AG08396 (cell line): ENCODE results near the gene DNM3.
"Not testable (repeated sequence)": the region's sequence is repeated elsewhere in the genome, so short reads cannot be mapped to it uniquely, and the experiment has no call there.

Experiments used
- DNase-seq: peaks from one replicate; pipeline ENCODE4 v3.0.0; 2012; ENCODE audit warnings: low spot score, mixed read lengths

The DNM3 gene

DNA sequence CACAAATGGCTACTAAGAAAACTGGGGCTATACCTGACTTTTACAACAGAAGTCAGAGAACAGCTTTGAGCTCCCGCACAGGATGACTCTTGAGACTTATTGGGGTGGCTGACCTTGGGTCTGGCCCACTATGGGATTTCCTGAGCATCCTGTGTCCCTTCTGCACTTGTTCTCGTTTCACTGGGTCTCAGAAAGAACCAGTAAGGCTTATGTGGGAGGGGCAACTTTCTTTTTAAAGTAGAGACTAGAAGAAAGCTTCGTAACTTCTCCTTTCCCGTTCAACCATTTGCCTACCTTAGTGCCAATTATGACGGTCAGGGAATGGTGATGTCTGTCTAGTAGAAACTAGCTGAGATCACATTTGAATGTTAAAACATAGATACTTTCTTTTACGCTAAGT is 519.7 kb downstream of the DNM3 start:
- DNase-seq = no peak

GRCh38 chr1:172363852-172364251 is 522.6 kb downstream of the DNM3 start:
- DNase-seq = no peak

GRCh38 chr1:172371646-172372045 is 530.3 kb downstream of the DNM3 start:
- DNase-seq = not testable (repeated sequence)

DNA sequence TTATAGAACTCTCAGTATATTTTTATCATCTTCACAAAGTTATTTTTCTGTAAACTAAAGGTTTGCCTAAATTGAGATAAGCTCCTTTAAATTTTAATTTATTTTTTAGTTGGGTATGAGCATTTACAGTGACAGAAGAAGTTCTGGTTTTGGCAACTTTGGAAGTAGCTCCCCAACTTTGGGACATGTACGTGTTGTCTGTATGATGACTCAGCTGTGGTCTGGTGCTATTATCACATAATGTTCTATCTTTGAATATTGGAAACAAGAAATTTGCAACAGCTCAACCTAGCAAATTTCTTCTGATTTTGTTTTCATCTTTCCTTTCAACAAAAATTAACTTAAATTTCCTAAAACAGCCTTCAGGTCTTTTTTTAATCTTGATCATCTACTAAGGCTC is 532.6 kb downstream of the DNM3 start:
- no peak for DNase-seq

DNA sequence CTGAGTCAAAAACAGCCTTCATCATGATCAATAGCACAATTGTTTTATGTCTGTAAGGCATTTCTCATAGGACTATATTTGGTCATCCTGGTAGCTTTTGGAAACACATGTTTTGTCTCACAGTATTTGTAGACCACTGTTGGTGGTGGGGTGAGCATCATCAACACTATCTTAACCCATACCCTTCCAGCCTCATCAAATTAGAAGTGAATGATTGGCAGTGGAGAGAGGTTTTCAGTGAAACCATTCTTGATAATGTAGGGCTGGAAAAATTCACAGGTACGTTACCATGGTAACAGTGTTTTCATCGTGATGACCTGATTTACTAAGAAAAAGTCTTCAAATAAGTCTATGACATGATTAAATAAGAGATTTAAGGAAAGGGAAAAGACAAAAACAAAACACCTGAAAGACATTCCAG is 533.9 kb downstream of the DNM3 start:
- no peak for DNase-seq

DNA sequence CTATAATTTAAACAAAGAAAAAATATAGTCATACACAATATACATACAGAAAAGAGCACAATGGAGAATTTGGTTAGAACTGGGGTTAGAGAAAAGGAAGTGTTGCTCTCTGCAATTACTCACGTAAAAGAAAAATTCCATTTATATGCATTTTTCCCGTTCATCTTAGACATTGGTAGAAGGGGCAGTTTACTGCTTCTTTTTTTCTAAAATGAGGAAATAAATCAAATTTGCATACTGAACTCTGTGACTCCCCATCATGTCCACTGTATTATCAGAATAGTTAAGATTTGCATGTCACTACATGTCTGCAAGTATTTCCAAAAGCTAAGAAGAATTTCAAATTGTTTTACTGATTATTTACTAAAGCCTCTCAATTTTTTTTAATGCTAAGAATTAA is 535.1 kb downstream of the DNM3 start:
- DNase-seq = no peak

- DNase-seq = no peak
Observed at GRCh38 chr1:172377565-172377964, 536.3 kb downstream of the DNM3 start.

DNA sequence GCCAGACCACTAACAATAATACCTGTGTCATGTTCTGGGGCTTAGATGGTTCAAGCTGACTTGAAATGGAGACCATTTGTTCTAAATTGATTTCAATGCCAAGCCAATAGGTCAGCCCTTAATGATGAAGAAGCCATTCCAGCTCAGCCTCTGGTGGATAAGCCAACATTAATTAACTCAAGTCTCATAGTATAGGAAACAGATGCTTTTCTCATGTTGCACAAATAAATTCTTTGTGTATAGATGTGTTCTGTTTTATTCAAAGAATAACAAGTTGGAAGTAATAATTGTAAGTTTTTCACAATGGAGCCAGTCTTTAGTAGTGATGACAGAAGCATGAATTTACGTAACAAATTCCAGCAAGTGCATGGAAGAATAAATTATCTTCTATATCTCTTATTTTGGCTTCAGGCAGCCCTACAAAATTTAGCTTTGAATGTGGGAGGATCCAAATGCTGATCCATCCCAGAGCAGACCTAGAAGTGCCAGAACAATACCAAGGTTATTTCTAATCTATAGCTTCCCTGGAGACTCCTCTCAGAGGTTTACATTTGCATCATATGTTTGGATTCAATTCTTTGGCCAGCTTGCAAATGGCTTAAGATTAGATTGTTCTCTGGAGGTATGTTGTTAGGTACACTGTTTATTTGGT is 536.9 kb downstream of the DNM3 start:
- no peak for DNase-seq

DNA sequence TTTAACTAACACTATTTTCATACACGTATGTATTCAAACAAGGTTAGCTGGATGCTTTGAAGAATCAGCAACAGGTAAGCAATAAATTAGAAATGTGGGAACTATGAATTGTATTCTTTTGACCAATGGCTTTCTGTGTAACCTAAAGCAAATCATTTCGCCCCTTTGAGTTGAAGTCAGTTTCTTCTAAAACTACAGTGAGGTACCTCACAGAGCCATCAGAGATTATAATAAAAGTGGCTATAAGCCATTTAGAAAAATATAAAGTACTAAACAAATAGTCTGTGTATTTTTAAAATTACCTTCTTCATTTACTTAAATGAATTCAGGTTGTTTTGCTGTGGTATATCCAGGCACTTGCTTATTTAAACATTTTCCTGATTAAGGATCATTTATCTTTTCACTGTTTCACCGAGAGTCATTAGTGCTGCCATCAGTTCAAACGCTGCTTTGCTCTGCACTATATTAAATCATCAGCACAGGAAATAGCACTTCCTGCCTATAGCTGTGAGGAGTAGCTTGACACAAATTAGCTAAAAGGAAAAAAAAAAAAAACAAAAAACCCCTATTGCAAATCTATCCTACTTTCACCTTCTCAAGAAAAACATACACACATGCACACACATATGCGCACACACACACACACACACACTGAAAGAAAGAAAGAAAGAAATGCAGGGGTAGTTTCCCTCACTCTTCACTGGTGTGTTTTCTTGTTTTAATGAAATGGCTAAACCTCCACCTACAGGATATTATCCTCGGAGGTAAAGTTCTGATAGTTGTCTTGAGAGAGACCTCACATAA is 539.3 kb downstream of the DNM3 start:
- no peak for DNase-seq

DNA sequence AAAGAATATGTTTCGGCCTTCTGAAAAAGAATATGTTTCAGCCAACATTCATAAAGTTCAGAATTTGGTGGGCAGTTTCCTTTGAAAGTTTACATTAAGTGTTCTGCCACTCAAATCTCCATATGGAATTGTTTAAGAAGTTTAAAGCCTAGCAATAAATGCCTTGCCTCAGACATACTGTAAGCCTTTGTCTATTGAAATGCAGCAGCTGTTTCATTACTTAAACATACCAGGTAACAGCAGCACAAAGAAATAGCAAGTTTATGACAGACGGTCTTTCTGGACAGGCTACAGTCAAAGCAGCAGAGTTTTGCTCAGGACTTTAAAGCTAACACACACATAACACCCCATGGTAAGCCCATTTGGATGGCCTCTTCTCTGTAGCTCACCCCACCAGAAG is 540.6 kb downstream of the DNM3 start:
- DNase-seq = no peak

GRCh38 chr1:172382406-172382805 is 541.1 kb downstream of the DNM3 start:
- DNase-seq = no peak

DNA sequence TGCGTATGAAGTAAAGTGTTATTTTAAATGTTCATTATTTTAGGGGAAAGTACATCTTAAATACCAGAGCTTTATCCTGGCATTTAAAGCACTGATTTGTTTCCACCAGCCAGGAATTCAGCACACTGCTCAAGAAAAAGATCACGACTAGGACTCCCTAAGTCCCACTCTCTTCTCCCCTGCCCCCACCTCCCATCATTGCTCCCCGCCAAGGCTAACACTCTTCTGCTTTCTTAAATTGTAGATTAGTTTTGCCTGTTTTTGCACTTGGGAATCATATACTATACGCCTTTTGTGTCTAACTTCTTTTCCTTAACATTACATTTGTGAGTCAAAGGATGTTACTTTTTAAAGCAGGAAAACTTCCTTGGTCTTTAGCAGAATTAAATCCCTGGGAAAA is 541.7 kb downstream of the DNM3 start:
- DNase-seq = no peak

- DNase-seq = peak; percentile 39
Observed at GRCh38 chr1:172383536-172383935, 542.2 kb downstream of the DNM3 start.

GRCh38 chr1:172384656-172385055 is 543.4 kb downstream of the DNM3 start:
- no peak for DNase-seq

DNA sequence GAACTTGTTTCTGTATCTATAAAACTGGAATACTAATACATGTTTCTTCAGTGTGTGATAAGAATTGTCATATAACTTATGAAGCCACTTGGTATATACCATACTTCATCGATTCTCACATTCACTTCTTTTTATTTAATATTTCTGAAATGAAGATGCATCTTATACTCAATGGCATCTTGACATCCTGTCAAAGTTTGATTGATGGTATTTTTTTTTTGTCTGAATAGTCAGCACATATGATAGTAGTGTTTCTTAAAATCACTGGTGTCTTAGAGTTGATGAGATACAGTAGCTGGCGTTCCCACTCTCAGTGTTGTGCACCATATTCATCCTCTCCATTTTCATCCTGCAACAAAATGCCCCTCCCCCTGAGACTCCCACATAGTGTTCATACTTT is 544.7 kb downstream of the DNM3 start:
- no peak for DNase-seq

DNA sequence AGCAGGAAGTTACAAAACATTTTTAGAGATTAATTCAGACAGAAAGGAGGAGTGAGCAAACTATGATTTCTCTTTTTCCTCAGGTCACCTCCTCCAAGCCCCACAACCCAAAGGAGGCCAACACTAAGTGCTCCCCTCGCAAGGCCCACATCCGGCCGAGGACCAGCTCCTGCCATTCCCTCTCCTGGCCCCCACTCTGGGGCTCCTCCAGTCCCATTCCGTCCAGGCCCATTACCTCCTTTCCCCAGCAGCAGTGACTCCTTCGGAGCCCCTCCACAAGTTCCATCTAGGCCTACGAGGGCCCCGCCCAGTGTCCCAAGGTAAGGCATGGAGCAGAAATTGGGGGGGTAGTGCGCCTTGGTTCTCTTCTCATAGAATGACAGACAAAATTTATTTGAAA is 547.2 kb downstream of the DNM3 start:
- no peak for DNase-seq

DNA sequence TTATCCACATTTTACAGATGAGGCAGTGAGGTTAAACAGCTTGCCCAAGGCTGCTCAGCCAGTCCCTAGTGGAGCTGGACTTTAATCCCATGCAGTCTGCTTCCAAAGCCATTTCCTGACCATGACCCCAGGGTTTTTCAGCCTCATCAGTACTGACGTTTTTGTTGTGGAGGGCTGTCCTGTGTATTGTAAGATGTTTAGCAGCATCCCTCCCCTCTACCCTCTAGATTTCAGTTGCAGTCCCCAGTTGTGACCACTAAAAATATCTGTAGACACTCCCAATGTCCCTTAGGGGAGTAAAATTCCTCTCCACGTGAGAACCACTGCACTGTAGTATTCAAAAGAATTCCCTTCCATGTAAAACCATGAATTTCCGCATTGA is 549.0 kb downstream of the DNM3 start:
- DNase-seq = no peak

GRCh38 chr1:172390683-172391551 is 549.6 kb downstream of the DNM3 start:
- no peak for DNase-seq

DNA sequence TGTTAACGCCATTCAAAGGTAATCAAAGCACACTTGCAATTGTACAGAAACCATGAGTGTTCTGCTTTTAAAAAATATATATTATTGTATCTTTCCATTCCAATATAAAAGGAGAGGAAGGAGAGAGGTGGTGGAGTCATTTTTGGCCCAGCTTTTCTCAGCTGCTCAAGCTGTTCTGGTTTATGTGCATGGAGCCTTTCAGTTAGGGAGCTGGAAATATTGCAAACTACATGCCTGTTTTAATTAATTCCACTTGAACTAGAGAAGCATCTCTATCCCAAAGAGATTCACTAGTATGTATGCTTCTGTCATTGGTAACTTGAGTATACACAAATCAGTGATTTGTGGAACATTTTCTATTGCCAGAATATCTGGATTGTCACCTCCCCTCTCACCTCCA is 550.7 kb downstream of the DNM3 start:
- no peak for DNase-seq

DNA sequence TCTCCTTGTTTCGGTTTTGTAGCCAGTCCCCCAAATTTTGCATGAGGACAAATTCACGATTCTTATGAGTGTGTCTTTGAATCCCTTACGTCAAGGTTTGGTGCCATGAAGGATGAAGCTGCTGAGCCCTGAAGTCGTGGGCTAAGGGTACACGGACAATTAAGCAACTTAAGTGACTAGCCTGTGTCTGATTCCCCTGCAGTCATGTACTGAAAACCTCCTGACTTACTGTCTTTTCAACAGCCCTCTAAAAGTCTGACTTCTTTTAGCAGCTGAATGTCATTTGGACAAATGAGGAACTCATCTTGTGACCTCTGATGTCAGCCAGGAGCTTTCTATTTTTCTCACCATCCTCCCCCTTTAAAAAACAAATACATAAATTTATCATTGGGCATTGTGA is 552.1 kb downstream of the DNM3 start:
- no peak for DNase-seq

DNA sequence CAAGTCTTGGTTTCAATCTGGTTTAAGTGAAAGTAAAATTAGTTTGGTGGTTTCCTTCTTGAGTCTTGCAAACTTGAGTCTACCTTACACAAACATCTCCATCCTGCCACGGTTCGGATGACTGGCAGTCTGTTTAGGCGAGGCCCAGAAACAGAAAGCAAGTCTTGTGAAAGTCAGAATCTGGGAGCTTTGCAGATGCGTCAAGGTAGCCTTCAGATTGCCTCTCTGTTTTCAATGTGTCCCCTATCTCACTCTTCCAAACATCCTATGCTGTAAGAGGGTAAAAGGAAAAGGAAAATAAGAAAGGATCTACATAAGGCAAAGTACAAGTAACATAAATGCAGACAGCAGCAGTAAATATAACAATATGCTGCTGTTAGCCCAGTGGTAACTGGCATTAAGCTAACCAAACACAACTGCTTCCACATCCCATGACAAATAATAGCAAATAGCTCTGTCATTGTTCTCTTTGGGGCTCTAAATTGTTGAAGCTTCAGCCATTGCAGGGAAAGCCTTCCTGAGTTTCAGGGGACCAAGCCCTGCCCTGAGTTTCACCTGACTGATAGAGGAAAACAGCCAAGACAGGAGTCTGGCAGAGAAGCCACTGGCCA is 552.9 kb downstream of the DNM3 start:
- DNase-seq = no peak

GRCh38 chr1:172394811-172395210 is 553.5 kb downstream of the DNM3 start:
- no peak for DNase-seq
